ENCODE measurements around the gene TCF3.

Gene TCF3

DNA sequence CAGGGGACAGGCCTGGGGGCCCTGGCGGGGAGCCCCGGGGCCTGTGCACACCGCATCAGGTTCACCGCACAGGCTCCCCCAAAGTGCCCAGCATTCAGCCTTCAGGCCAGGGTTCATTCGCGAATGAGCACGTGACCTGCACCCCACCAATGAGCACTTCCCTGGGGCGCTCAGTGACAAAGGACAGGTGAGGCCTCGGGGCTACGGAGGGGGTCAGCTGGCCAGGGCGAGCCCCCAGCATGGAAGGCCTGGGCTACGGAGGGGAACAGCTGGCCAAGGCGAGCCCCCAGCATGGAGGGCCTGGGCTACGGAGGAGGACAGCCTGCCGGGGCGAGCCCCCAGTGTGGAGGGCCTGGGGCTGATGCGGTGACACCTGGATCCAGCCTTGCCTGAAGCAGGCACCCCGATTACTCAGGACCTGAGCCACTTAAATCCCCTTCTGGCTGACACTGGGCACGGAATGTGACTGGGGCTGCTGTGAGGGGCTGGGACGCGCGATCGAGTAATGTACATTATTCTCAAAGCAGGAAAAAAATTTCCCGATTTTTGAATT is 23.1 kb downstream of the TCF3 start:
- no peak overlapping the region for H3K4me3 Mint-ChIP-seq
- no peak overlapping the region for H3K27ac Mint-ChIP-seq (ENCODE audit: low read depth)
- ATAC-seq (replicated peaks; ENCODE audit: extremely low read depth, poor library complexity, severe bottlenecking): no peak
- H3K36me3 Mint-ChIP-seq (ENCODE audit: insufficient read depth): peaks cover 6% of the 10 kb centered on the region
- H3K4me1 Mint-ChIP-seq: no peaks in the 10 kb centered on the region
- H3K27me3 Mint-ChIP-seq: no peaks in the 10 kb centered on the region
- DNase-seq (ENCODE audit: low spot score in 2 of 2): no peak
- H3K9me3 Mint-ChIP-seq: no peaks in the 10 kb centered on the region

- Mint-ChIP-seq H3K36me3 (ENCODE audit: insufficient read depth) (peaks cover 14% of the 10 kb centered on the region), H3K27ac (ENCODE audit: low read depth) (no peak overlapping the region), H3K9me3 (no peaks in the 10 kb centered on the region), H3K4me3 (no peak overlapping the region), H3K27me3 (no peaks in the 10 kb centered on the region), H3K4me1 (peaks cover 5% of the 10 kb centered on the region)
- ATAC-seq (replicated peaks; ENCODE audit: extremely low read depth, poor library complexity, severe bottlenecking) (no peak), DNase-seq (ENCODE audit: low spot score in 2 of 2) (no peak)
These were observed 25.2 kb downstream of the TCF3 start for GRCh38 chr19:1627194-1627593.

- Mint-ChIP-seq H3K27ac (ENCODE audit: low read depth) (no peak overlapping the region), H3K27me3 (no peaks in the 10 kb centered on the region), H3K9me3 (no peaks in the 10 kb centered on the region), H3K4me3 (no peak overlapping the region), H3K36me3 (ENCODE audit: insufficient read depth) (peaks cover 15% of the 10 kb centered on the region), H3K4me1 (peaks cover 5% of the 10 kb centered on the region)
- ATAC-seq (replicated peaks; ENCODE audit: extremely low read depth, poor library complexity, severe bottlenecking) (no peak), DNase-seq (ENCODE audit: low spot score in 2 of 2) (no peak)
These were observed 25.9 kb downstream of the TCF3 start for GRCh38 chr19:1626417-1627010.

GRCh38 chr19:1624458-1624857 is 28.0 kb downstream of the TCF3 start:
- DNase-seq (ENCODE audit: low spot score in 2 of 2): peak; percentile 21 to 28
- no peak overlapping the region for H3K27ac Mint-ChIP-seq (ENCODE audit: low read depth)
- no peak overlapping the region for H3K4me3 Mint-ChIP-seq
- no peaks in the 10 kb centered on the region for H3K9me3 Mint-ChIP-seq
- H3K27me3 Mint-ChIP-seq: no peaks in the 10 kb centered on the region
- ATAC-seq (replicated peaks; ENCODE audit: extremely low read depth, poor library complexity, severe bottlenecking): no peak
- H3K36me3 Mint-ChIP-seq (ENCODE audit: insufficient read depth): peaks cover 15% of the 10 kb centered on the region
- peaks cover 5% of the 10 kb centered on the region for H3K4me1 Mint-ChIP-seq

GRCh38 chr19:1622541-1622940 is 29.9 kb downstream of the TCF3 start:
- H3K36me3 Mint-ChIP-seq (ENCODE audit: insufficient read depth): peaks cover 17% of the 10 kb centered on the region

DNA sequence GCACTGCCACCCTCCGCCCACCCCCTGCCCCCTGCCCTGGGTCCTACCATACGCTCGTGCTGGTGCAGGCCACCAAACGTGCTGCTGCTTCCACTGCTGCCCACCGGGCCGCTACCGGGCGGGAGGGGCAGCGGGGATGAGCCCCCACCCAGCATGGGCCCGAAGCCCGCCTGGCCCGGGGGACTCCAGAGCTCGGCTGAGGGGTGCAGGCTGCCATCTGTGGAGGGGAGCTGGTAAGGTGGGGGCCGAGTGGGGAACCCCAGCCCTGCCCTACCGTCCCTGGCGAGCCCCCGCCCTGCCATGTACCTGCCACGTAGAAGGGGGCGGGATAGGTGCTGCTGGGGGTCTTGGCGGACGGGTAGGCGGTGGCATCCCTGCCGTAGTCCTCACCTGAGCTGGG is 30.4 kb downstream of the TCF3 start:
- H3K4me1 Mint-ChIP-seq: peaks cover 20% of the 10 kb centered on the region
- H3K9me3 Mint-ChIP-seq: no peaks in the 10 kb centered on the region
- H3K36me3 Mint-ChIP-seq (ENCODE audit: insufficient read depth): peaks cover 17% of the 10 kb centered on the region
- ATAC-seq (replicated peaks; ENCODE audit: extremely low read depth, poor library complexity, severe bottlenecking): no peak
- no peak overlapping the region for H3K27ac Mint-ChIP-seq (ENCODE audit: low read depth)
- H3K4me3 Mint-ChIP-seq: no peak overlapping the region
- DNase-seq (ENCODE audit: low spot score in 2 of 2): no peak
- H3K27me3 Mint-ChIP-seq: no peaks in the 10 kb centered on the region

More at GRCh38 chr19:1622541-1622940, 29.9 kb downstream of the TCF3 start:
- H3K27ac Mint-ChIP-seq (ENCODE audit: low read depth): peak overlapping the region; percentile 49
- no peaks in the 10 kb centered on the region for H3K9me3 Mint-ChIP-seq
- ATAC-seq (replicated peaks; ENCODE audit: extremely low read depth, poor library complexity, severe bottlenecking): no peak
- no peak for DNase-seq (ENCODE audit: low spot score in 2 of 2)
- H3K4me1 Mint-ChIP-seq: peaks cover 15% of the 10 kb centered on the region
- H3K27me3 Mint-ChIP-seq: no peaks in the 10 kb centered on the region
- no peak overlapping the region for H3K4me3 Mint-ChIP-seq

DNA sequence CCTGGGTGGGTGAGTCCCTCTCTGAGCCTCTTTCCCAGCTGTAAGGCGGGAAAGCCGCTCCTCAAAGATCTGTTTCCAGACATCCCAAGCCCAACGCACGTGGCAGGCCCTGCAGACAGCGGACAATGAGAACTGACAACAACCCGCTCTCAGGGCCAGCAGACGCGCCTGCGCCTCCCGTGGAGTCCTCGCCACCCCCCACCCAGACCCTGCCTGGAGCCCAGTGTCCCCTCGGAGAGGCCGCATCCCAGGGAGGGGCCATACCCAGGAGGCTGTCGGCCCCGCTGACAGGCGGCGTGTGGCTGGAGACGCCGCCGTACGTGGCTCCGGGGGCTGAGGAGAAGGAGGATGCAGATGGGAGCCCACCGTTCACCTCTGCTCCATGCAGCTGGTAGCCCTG is 30.8 kb downstream of the TCF3 start:
- H3K9me3 Mint-ChIP-seq: no peaks in the 10 kb centered on the region
- H3K27ac Mint-ChIP-seq (ENCODE audit: low read depth): no peak overlapping the region

GRCh38 chr19:1621021-1621420 is 31.4 kb downstream of the TCF3 start:
- Mint-ChIP-seq H3K36me3 (ENCODE audit: insufficient read depth) (peaks cover 17% of the 10 kb centered on the region), H3K4me1 (peaks cover 23% of the 10 kb centered on the region), H3K4me3 (no peak overlapping the region), H3K27ac (ENCODE audit: low read depth) (no peak overlapping the region), H3K27me3 (no peaks in the 10 kb centered on the region), H3K9me3 (no peaks in the 10 kb centered on the region)
- DNase-seq (ENCODE audit: low spot score in 2 of 2) (no peak), ATAC-seq (replicated peaks; ENCODE audit: extremely low read depth, poor library complexity, severe bottlenecking) (no peak)

More for the DNA sequence above, 30.8 kb downstream of the TCF3 start:
- Mint-ChIP-seq H3K27me3 (no peaks in the 10 kb centered on the region), H3K36me3 (ENCODE audit: insufficient read depth) (peaks cover 17% of the 10 kb centered on the region), H3K4me3 (no peak overlapping the region), H3K4me1 (peaks cover 23% of the 10 kb centered on the region)
- ATAC-seq (replicated peaks; ENCODE audit: extremely low read depth, poor library complexity, severe bottlenecking) (no peak), DNase-seq (ENCODE audit: low spot score in 2 of 2) (no peak)

DNA sequence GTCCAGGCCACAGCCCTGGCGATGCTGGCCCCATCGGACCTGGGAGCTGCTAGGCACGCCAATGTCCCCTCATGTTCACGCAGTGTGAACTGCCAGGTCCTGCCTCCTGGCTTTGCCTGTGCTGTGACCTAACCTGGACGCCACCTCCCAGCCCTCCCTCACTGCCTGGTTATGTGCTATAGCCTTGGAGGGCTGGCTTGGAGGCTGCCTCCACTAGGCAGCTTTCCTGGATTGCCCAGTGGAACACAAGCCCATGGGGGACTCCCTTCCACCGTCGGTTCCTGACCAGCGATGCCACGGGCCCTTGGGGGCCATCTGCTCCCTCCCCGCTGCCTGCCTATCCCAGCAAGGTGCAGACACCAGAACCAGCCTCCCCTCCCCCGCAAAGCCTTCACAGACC is 31.9 kb downstream of the TCF3 start:
- Mint-ChIP-seq H3K9me3 (no peaks in the 10 kb centered on the region), H3K4me1 (peaks cover 23% of the 10 kb centered on the region), H3K27ac (ENCODE audit: low read depth) (no peak overlapping the region), H3K4me3 (no peak overlapping the region), H3K27me3 (no peaks in the 10 kb centered on the region), H3K36me3 (ENCODE audit: insufficient read depth) (peaks cover 20% of the 10 kb centered on the region)
- DNase-seq (ENCODE audit: low spot score in 2 of 2) (no peak), ATAC-seq (replicated peaks; ENCODE audit: extremely low read depth, poor library complexity, severe bottlenecking) (no peak)

DNA sequence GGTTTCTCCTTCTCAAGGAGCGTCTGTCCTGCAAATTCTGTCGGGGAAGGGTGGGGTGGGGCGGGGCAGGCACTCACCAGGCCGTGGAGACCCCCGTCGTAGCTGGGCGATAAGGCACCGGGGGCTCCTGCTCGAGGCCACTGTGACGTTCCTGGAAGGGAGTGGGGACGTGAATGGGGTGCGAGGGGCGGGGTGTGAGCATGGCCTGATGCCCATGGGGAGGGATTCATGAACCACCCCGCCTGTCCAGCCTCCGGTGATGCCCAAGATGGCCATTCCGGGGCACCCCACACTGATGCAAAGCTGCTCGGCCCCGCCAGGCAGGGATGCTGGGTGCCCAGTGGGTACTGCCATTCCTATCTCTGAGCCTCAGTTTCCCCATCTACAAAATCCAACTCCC is 32.7 kb downstream of the TCF3 start:
- no peak overlapping the region for H3K4me3 Mint-ChIP-seq
- H3K9me3 Mint-ChIP-seq: no peaks in the 10 kb centered on the region
- peaks cover 23% of the 10 kb centered on the region for H3K36me3 Mint-ChIP-seq (ENCODE audit: insufficient read depth)
- no peak for ATAC-seq (replicated peaks; ENCODE audit: extremely low read depth, poor library complexity, severe bottlenecking)
- H3K27me3 Mint-ChIP-seq: no peaks in the 10 kb centered on the region
- H3K27ac Mint-ChIP-seq (ENCODE audit: low read depth): no peak overlapping the region
- no peak for DNase-seq (ENCODE audit: low spot score in 2 of 2)
- peaks cover 23% of the 10 kb centered on the region for H3K4me1 Mint-ChIP-seq

- DNase-seq (ENCODE audit: low spot score in 2 of 2): no peak
- Mint-ChIP-seq H3K4me1 (peaks cover 23% of the 10 kb centered on the region), H3K27me3 (no peaks in the 10 kb centered on the region), H3K27ac (ENCODE audit: low read depth) (peak overlapping the region; percentile 78), H3K36me3 (ENCODE audit: insufficient read depth) (peaks cover 24% of the 10 kb centered on the region), H3K4me3 (no peak overlapping the region), H3K9me3 (no peaks in the 10 kb centered on the region)
- ATAC-seq (replicated peaks; ENCODE audit: extremely low read depth, poor library complexity, severe bottlenecking): no peak
These were observed 33.3 kb downstream of the TCF3 start for GRCh38 chr19:1619094-1619439.

- ATAC-seq (replicated peaks; ENCODE audit: extremely low read depth, poor library complexity, severe bottlenecking) (no peak), DNase-seq (ENCODE audit: low spot score in 2 of 2) (no peak)
- Mint-ChIP-seq H3K4me3 (no peak overlapping the region), H3K36me3 (ENCODE audit: insufficient read depth) (peaks cover 27% of the 10 kb centered on the region), H3K27me3 (no peaks in the 10 kb centered on the region), H3K27ac (ENCODE audit: low read depth) (peak overlapping the region; percentile 78), H3K4me1 (peaks cover 23% of the 10 kb centered on the region), H3K9me3 (no peaks in the 10 kb centered on the region)
These were observed 34.0 kb downstream of the TCF3 start for GRCh38 chr19:1618157-1619093.

- Mint-ChIP-seq H3K4me3 (no peak overlapping the region), H3K9me3 (no peaks in the 10 kb centered on the region), H3K36me3 (ENCODE audit: insufficient read depth) (peaks cover 23% of the 10 kb centered on the region), H3K4me1 (peaks cover 18% of the 10 kb centered on the region), H3K27ac (ENCODE audit: low read depth) (no peak overlapping the region), H3K27me3 (no peaks in the 10 kb centered on the region)
- no peak for ATAC-seq (replicated peaks; ENCODE audit: extremely low read depth, poor library complexity, severe bottlenecking)
- DNase-seq (ENCODE audit: low spot score in 2 of 2): no peak
These were observed 35.5 kb downstream of the TCF3 start for GRCh38 chr19:1616875-1617274.
